Osteoblast (primary cell): ENCODE results near the gene PRKAG2. TPM values are rescaled to one million over a fixed set of nuclear protein-coding genes. Genes with fewer than 3 reads are reported as not detected.
"Not testable (repeated sequence)": the region's sequence is repeated elsewhere in the genome, so short reads cannot be mapped to it uniquely, and the experiment has no call there.

Source experiments
- DNase-seq: peaks from one replicate; pipeline ENCODE4 v3.0.0; 2011; ENCODE audit warnings: low spot score, mixed read lengths; ENCODE audit not compliant: insufficient read length; ENCODE audit errors: missing footprints
- H2AFZ ChIP-seq: 2 replicates; pipeline ENCODE4 v1.6.0; 2011; ENCODE audit warnings: mild to moderate bottlenecking, low read length
- H3K27ac ChIP-seq: 2 replicates; pipeline ENCODE4 v1.5.1; 2011; ENCODE audit warnings: mild to moderate bottlenecking, low read depth, low read length, moderate library complexity
- H3K27me3 ChIP-seq: 2 replicates; pipeline ENCODE4 v1.6.0; 2012; ENCODE audit warnings: mild to moderate bottlenecking, control low read depth, inconsistent platforms, low read length, moderate library complexity; ENCODE audit not compliant: insufficient read depth
- H3K36me3 ChIP-seq: 2 replicates; pipeline ENCODE4 v1.5.1; 2011; ENCODE audit warnings: mild to moderate bottlenecking, low read length, control low read depth, moderate library complexity; ENCODE audit not compliant: insufficient read depth
- H3K4me1 ChIP-seq: 2 replicates; pipeline ENCODE4 v1.5.1; 2011; ENCODE audit warnings: mild to moderate bottlenecking, low read length, control low read depth, moderate library complexity; ENCODE audit not compliant: insufficient read depth
- H3K4me2 ChIP-seq: 2 replicates; pipeline ENCODE4 v1.6.0; 2011; ENCODE audit warnings: mild to moderate bottlenecking, low read length; ENCODE audit not compliant: insufficient read depth
- H3K4me3 ChIP-seq: fragments of 200-600 bp; sonication (generic); 3 replicates; pipeline ENCODE4 v1.5.1; 2012; ENCODE audit warnings: mild to moderate bottlenecking, low read length, inconsistent platforms; ENCODE audit not compliant: insufficient read depth
- H3K79me2 ChIP-seq: 2 replicates; pipeline ENCODE4 v1.6.0; 2012; ENCODE audit warnings: mild to moderate bottlenecking, low read length, control low read depth, inconsistent platforms; ENCODE audit not compliant: insufficient read depth
- H3K9me3 ChIP-seq: 2 replicates; pipeline ENCODE4 v1.5.1; 2011; ENCODE audit warnings: low read depth, low read length, control low read depth
- H4K20me1 ChIP-seq: 2 replicates; pipeline ENCODE4 v1.6.0; 2012; ENCODE audit warnings: mild to moderate bottlenecking, low read length, control low read depth; ENCODE audit not compliant: insufficient read depth
- CTCF ChIP-seq: IDR thresholded peaks from 2 replicates; pipeline ENCODE4 v1.5.1; 2011; ENCODE audit warnings: mild to moderate bottlenecking, low read depth, low read length, moderate library complexity; ENCODE audit errors: extremely low read depth
- total RNA-seq: library from RNA; depleted of rRNA; stranded (reverse); fragments of >200 nt; gene quantifications from 2 replicates; pipeline ENCODE4 v1.2.3, GENCODE V29; 2012

Gene PRKAG2
- total RNA-seq, 1 donor = 20.6 TPM

GRCh38 chr7:151831606-151832005, 45.3 kb downstream of the PRKAG2 start:
- Histone ChIP-seq H3K27ac (no peak overlapping the region), H3K79me2 (no peaks in the 10 kb centered on the region), H3K27me3 (peaks cover 15% of the 10 kb centered on the region), H3K4me1 (no peaks in the 10 kb centered on the region), H3K9me3 (no peaks in the 10 kb centered on the region), H3K4me2 (no peak overlapping the region), H4K20me1 (no peaks in the 10 kb centered on the region), H2AFZ (no peak overlapping the region), H3K36me3 (no peaks in the 10 kb centered on the region), H3K4me3 (no peak overlapping the region)
- TF ChIP-seq CTCF = no peak
- DNase-seq = no peak

GRCh38 chr7:151830121-151830830, 46.6 kb downstream of the PRKAG2 start:
- H3K4me3 ChIP-seq = no peak overlapping the region
- no peaks in the 10 kb centered on the region for H3K79me2 ChIP-seq
- no peaks in the 10 kb centered on the region for H3K4me1 ChIP-seq
- TF ChIP-seq CTCF = no peak
- H3K9me3 ChIP-seq = no peaks in the 10 kb centered on the region
- no peak overlapping the region for H2AFZ ChIP-seq
- DNase-seq = no peak
- no peaks in the 10 kb centered on the region for H4K20me1 ChIP-seq
- H3K4me2 ChIP-seq = no peak overlapping the region
- H3K27ac ChIP-seq = no peak overlapping the region
- peaks cover 20% of the 10 kb centered on the region for H3K27me3 ChIP-seq
- H3K36me3 ChIP-seq = no peaks in the 10 kb centered on the region

GRCh38 chr7:151829707-151830106, 47.2 kb downstream of the PRKAG2 start:
- no peak overlapping the region for H3K4me2 ChIP-seq
- no peak for TF ChIP-seq CTCF
- H3K9me3 ChIP-seq = no peaks in the 10 kb centered on the region
- H2AFZ ChIP-seq = no peak overlapping the region
- H3K79me2 ChIP-seq = no peaks in the 10 kb centered on the region
- H3K27ac ChIP-seq = no peak overlapping the region
- no peaks in the 10 kb centered on the region for H3K36me3 ChIP-seq
- H3K4me1 ChIP-seq = no peaks in the 10 kb centered on the region
- no peak overlapping the region for H3K4me3 ChIP-seq
- no peaks in the 10 kb centered on the region for H4K20me1 ChIP-seq
- peaks cover 20% of the 10 kb centered on the region for H3K27me3 ChIP-seq
- DNase-seq = no peak

- Histone ChIP-seq H3K4me3 (no peak overlapping the region), H3K27me3 (peaks cover 31% of the 10 kb centered on the region), H3K4me2 (no peak overlapping the region), H3K79me2 (no peaks in the 10 kb centered on the region), H2AFZ (no peak overlapping the region), H3K36me3 (no peaks in the 10 kb centered on the region), H4K20me1 (no peaks in the 10 kb centered on the region), H3K27ac (no peak overlapping the region), H3K4me1 (no peaks in the 10 kb centered on the region), H3K9me3 (no peaks in the 10 kb centered on the region)
- no peak for DNase-seq
- TF ChIP-seq CTCF = no peak
Observed at GRCh38 chr7:151827620-151828019, 49.3 kb downstream of the PRKAG2 start.

- H3K27ac ChIP-seq, H3K9me3 ChIP-seq, H3K36me3 ChIP-seq, H3K4me3 ChIP-seq, H3K4me1 ChIP-seq, H4K20me1 ChIP-seq, H3K79me2 ChIP-seq, DNase-seq, H2AFZ ChIP-seq, H3K4me2 ChIP-seq: not testable (repeated sequence)
- H3K27me3 ChIP-seq = peaks cover 26% of the 10 kb centered on the region
Observed at GRCh38 chr7:151826316-151826715, 50.6 kb downstream of the PRKAG2 start.
